IMR-90 (cell line): Measurements from ENCODE around the gene IL1B. TPM values are rescaled to one million over a fixed set of nuclear protein-coding genes. Genes with fewer than 3 reads are reported as not detected.

ENCODE experiments used
- ATAC-seq: fragments of 200-7000 bp; cut with Tn5 transposase; 2 replicates; pipeline ENCODE4 v1.9.1; 2020; ENCODE audit warnings: low read depth, mild to moderate bottlenecking, moderate library complexity
- BruUV-seq: library from RNA; stranded (reverse); fragments of 400-500 nt; replicated peaks from 2 replicates; lab custom pipeline; 2021; lab: Mats Ljungman, UMichigan
- CTCF ChIA-PET: fragments of 300-600 bp; formaldehyde crosslinking; extraction: SDS; loops from one replicate; lab custom pipeline; 2021; ENCODE audit warnings: antibody characterized with exemption; lab: Yijun Ruan, JAX
- POLR2A ChIA-PET: fragments of 300-600 bp; sonication (Branson Sonifier 250); formaldehyde crosslinking; loops from one replicate; lab custom pipeline; 2022; ENCODE audit warnings: antibody characterized with exemption; ENCODE audit not compliant: unreplicated experiment; lab: Charles Lee
- DNase-seq: peaks from one replicate; pipeline ENCODE4 v3.0.0; 2013
- H2AFZ ChIP-seq: replicated peaks from 2 replicates; pipeline ENCODE3; 2013; ENCODE audit warnings: low read length, mild to moderate bottlenecking; ENCODE audit not compliant: poor library complexity
- H2AK5ac ChIP-seq: 2 replicates; pipeline ENCODE4 v1.6.1; 2013; ENCODE audit warnings: low read depth, low read length, inconsistent platforms
- H2AK9ac ChIP-seq: replicated peaks from 2 replicates; pipeline ENCODE3; 2013; ENCODE audit warnings: mild to moderate bottlenecking, low read depth, low read length, moderate library complexity; ENCODE audit not compliant: poor library complexity
- H2BK120ac ChIP-seq: 2 replicates; pipeline ENCODE4 v1.6.1; 2013; ENCODE audit warnings: low read depth, low read length, inconsistent platforms
- H2BK15ac ChIP-seq: 3 replicates; pipeline ENCODE4 v1.6.1; 2013; ENCODE audit warnings: low read depth, low read length, inconsistent platforms
- H2BK20ac ChIP-seq: 2 replicates; pipeline ENCODE4 v1.6.1; 2013; ENCODE audit warnings: low read depth, mild to moderate bottlenecking, inconsistent platforms, low read length, moderate library complexity
- H2BK5ac ChIP-seq: 2 replicates; pipeline ENCODE4 v1.6.1; 2013; ENCODE audit warnings: mild to moderate bottlenecking, low read depth, low read length, inconsistent platforms; ENCODE audit not compliant: poor library complexity, severe bottlenecking
- H3K14ac ChIP-seq: replicated peaks from 2 replicates; pipeline ENCODE4 v1.6.1; 2013; ENCODE audit warnings: low read depth, low read length, inconsistent platforms
- H3K18ac ChIP-seq: 2 replicates; pipeline ENCODE4 v1.6.1; 2013; ENCODE audit warnings: low read depth, low read length, control low read depth
- H3K23ac ChIP-seq: 2 replicates; pipeline ENCODE4 v1.6.1; 2013; ENCODE audit warnings: low read depth, low read length, inconsistent platforms
- H3K27ac ChIP-seq: 2 replicates; pipeline ENCODE4 v1.5.1; 2013; ENCODE audit warnings: mild to moderate bottlenecking, control low read depth, low read length; ENCODE audit not compliant: insufficient read depth
- H3K27me3 ChIP-seq: 2 replicates; pipeline ENCODE4 v1.6.1; 2013; ENCODE audit warnings: low read length; ENCODE audit not compliant: control insufficient read depth, insufficient read depth
- H3K36me3 ChIP-seq: 2 replicates; pipeline ENCODE4 v1.6.1; 2013; ENCODE audit warnings: low read length, mixed read lengths; ENCODE audit not compliant: control insufficient read depth, insufficient read depth
- H3K4ac ChIP-seq: 2 replicates; pipeline ENCODE4 v1.6.1; 2013; ENCODE audit warnings: low read depth, low read length, inconsistent platforms
- H3K4me1 ChIP-seq: 2 replicates; pipeline ENCODE4 v1.6.1; 2013; ENCODE audit warnings: low read length, mixed read lengths; ENCODE audit not compliant: control insufficient read depth, insufficient read depth
- H3K4me2 ChIP-seq: 2 replicates; pipeline ENCODE4 v1.6.1; 2013; ENCODE audit warnings: low read depth, mild to moderate bottlenecking, control low read depth, low read length, moderate library complexity
- H3K4me3 ChIP-seq: 2 replicates; pipeline ENCODE4 v1.5.1; 2013; ENCODE audit warnings: low read depth, mild to moderate bottlenecking, control low read depth, low read length, moderate library complexity; ENCODE audit not compliant: insufficient read depth
- H3K56ac ChIP-seq: 2 replicates; pipeline ENCODE4 v1.6.1; 2013; ENCODE audit warnings: low read length, inconsistent platforms; ENCODE audit not compliant: insufficient read depth; ENCODE audit errors: extremely low read depth
- H3K79me1 ChIP-seq, 2 experiments: 2 replicates each; pipeline ENCODE4 v1.6.1; 2013; ENCODE audit warnings: low read length in 2 of 2, inconsistent platforms in 1 of 2, low read depth in 1 of 2
- H3K9ac ChIP-seq: 2 replicates; pipeline ENCODE4 v1.6.1; 2013; ENCODE audit warnings: low read depth, low read length, control low read depth
- H3K9me1 ChIP-seq: 2 replicates; pipeline ENCODE4 v1.6.1; 2013; ENCODE audit warnings: low read length, inconsistent platforms; ENCODE audit not compliant: insufficient read depth
- H3K9me3 ChIP-seq: 2 replicates; pipeline ENCODE4 v1.6.1; 2013; ENCODE audit warnings: low read length; ENCODE audit not compliant: control insufficient read depth, insufficient read depth
- H4K20me1 ChIP-seq: 2 replicates; pipeline ENCODE4 v1.6.1; 2013; ENCODE audit warnings: low read length, inconsistent platforms; ENCODE audit not compliant: insufficient read depth
- H4K5ac ChIP-seq: 2 replicates; pipeline ENCODE4 v1.6.1; 2013; ENCODE audit warnings: mild to moderate bottlenecking, low read depth, low read length, control low read depth
- H4K8ac ChIP-seq, 2 experiments: 2 replicates each; pipeline ENCODE4 v1.6.1; 2013; ENCODE audit warnings: low read depth in 2 of 2, low read length in 2 of 2, control low read depth in 1 of 2, inconsistent platforms in 1 of 2
- H4K91ac ChIP-seq: 2 replicates; pipeline ENCODE4 v1.6.1; 2013; ENCODE audit warnings: low read depth, low read length, inconsistent platforms; ENCODE audit not compliant: insufficient read depth
- CEBPB ChIP-seq: IDR thresholded peaks from 2 replicates; pipeline ENCODE4 v1.6.1; 2012; ENCODE audit warnings: low read depth, low read length, improper control_type of control experiment
- CTCF ChIP-seq: conservative IDR thresholded peaks from 2 replicates; pipeline ENCODE4 v1.5.1; 2012; ENCODE audit warnings: mild to moderate bottlenecking, low read depth, low read length, improper control_type of control experiment
- ELK1 ChIP-seq: fragments of 150-350 bp; IDR thresholded peaks from 2 replicates; pipeline ENCODE4 v1.6.1; 2016; ENCODE audit warnings: low read depth, mild to moderate bottlenecking, low read length, moderate library complexity, borderline replicate concordance
- FOS ChIP-seq: fragments of 150-350 bp; IDR thresholded peaks from 2 replicates; pipeline ENCODE4 v1.6.1; 2016; ENCODE audit warnings: low read depth, low read length
- MAZ ChIP-seq: IDR thresholded peaks from 2 replicates; pipeline ENCODE4 v1.6.1; 2012; ENCODE audit warnings: low read depth, mild to moderate bottlenecking, low read length, improper control_type of control experiment, moderate library complexity, borderline replicate concordance
- MXI1 ChIP-seq: IDR thresholded peaks from 2 replicates; pipeline ENCODE4 v1.6.1; 2012; ENCODE audit warnings: low read depth, mild to moderate bottlenecking, low read length, moderate library complexity, borderline replicate concordance
- RAD21 ChIP-seq: IDR thresholded peaks from 2 replicates; pipeline ENCODE4 v1.6.1; 2012; ENCODE audit warnings: low read length, improper control_type of control experiment
- RCOR1 ChIP-seq: IDR thresholded peaks from 2 replicates; pipeline ENCODE4 v1.6.1; 2012; ENCODE audit warnings: mild to moderate bottlenecking, low read length, improper control_type of control experiment; ENCODE audit not compliant: insufficient replicate concordance
- RFX5 ChIP-seq: IDR thresholded peaks from 2 replicates; pipeline ENCODE4 v1.8.0; 2012; ENCODE audit warnings: low read depth, mild to moderate bottlenecking, low read length, moderate library complexity
- SMC3 ChIP-seq: fragments of 150-350 bp; IDR thresholded peaks from 2 replicates; pipeline ENCODE4 v1.6.1; 2016; ENCODE audit warnings: low read depth, mild to moderate bottlenecking, antibody characterized with exemption, low read length, moderate library complexity
- USF2 ChIP-seq: fragments of 150-350 bp; IDR thresholded peaks from 2 replicates; pipeline ENCODE4 v1.6.1; 2017; ENCODE audit warnings: mild to moderate bottlenecking, antibody characterized with exemption, low read length, low read depth
- WGBS, 2 experiments: methylation state at CpG; one replicate each; pipeline versions ENCODE4 v1.1.5 to v1.1.7; 2013; ENCODE audit warnings: missing lambda C conversion rate in 2 of 2; ENCODE audit not compliant: insufficient read length in 1 of 2; ENCODE audit errors: extremely low coverage in 2 of 2; 5-methylcytosine and 5-hydroxymethylcytosine counted together
- dilution Hi-C: fragments of 300-500 bp; cut with HindIII; formaldehyde crosslinking; loops from one replicate; pipeline ENCODE4 v1.14.3; 2018; ENCODE audit warnings: low sequenced_read_pairs; ENCODE audit not compliant: unreplicated experiment
- in situ Hi-C: fragments of 300-500 bp; cut with MboI; formaldehyde crosslinking; loops from 3 replicates; pipeline ENCODE4 v1.14.3; 2019; ENCODE audit warnings: low sequenced_read_pairs, inconsistent platforms, mixed read lengths
- intact Hi-C: fragments of 100-400 bp; cut with micrococcal nuclease; formaldehyde crosslinking; loops from 2 replicates; pipeline ENCODE4 v1.10.0; 2022
- polyA plus RNA-seq, 3 experiments: library from polyadenylated mRNA; depleted of rRNA; stranded (reverse); fragments of >200 nt; gene quantifications; 2 replicates each; pipeline ENCODE4 v1.2.3, GENCODE V29; 2012; ENCODE audit warnings: low replicate concordance in 1 of 3
- total RNA-seq: library from RNA; depleted of rRNA; stranded (reverse); fragments of >200 nt; gene quantifications from 2 replicates; pipeline ENCODE4 v1.2.3, GENCODE V29; 2012

Gene IL1B
- total and polyA plus RNA-seq, 2 of the 4 experiments (the other 2 are of a cell fraction): 3.0 to 4.4 TPM

- intact Hi-C loops (no loop called here), in situ Hi-C loops (no loop called here)
- POLR2A ChIA-PET: interaction anchor here (0.7 kb wide), 1 partner anchor 55 kb away, joined by 5 read pairs; no protein-coding TSS in a partner anchor
These were observed 5.1 kb downstream of the IL1B start for GRCh38 chr2:112831513-112831845.

More at GRCh38 chr2:112831513-112831845, 5.1 kb downstream of the IL1B start:
- no peak overlapping the region for H2AK5ac ChIP-seq
- BruUV-seq: no TSS peak
- no peak overlapping the region for H2AK9ac ChIP-seq
- H3K4me1 ChIP-seq: peaks cover 6% of the 10 kb centered on the region; the same call in 1 of the 2 replicates
- peaks cover 0 to 5% of the 10 kb centered on the region in 2 experiments; a peak in 1 of 4 replicates for H3K79me1 ChIP-seq
- H3K56ac ChIP-seq: no peak overlapping the region
- dilution Hi-C loops: no loop called here
- WGBS, 2 experiments: 58% methylated on average over 2 of the region's 2 CpGs; no CpG with 5 or more reads in 1 of the 2 experiments
- TF ChIP-seq RAD21 (no peak), RCOR1 (no peak), USF2 (no peak), ELK1 (no peak), MAZ (no peak), MXI1 (no peak), SMC3 (no peak), FOS (no peak), RFX5 (no peak), CTCF (no peak), CEBPB (no peak)
- H2BK120ac ChIP-seq: no peak overlapping the region
- no peaks in the 10 kb centered on the region; the same call in 1 of the 2 replicates for H3K36me3 ChIP-seq
- H4K8ac ChIP-seq: no peak overlapping the region
- no peak overlapping the region for H3K23ac ChIP-seq
- no peak overlapping the region for H2BK20ac ChIP-seq
- no peak overlapping the region for H3K4me2 ChIP-seq
- no peak overlapping the region for H3K27ac ChIP-seq
- H2AFZ ChIP-seq: no peak overlapping the region
- H4K20me1 ChIP-seq: no peaks in the 10 kb centered on the region
- H3K18ac ChIP-seq: no peak overlapping the region
- no peak for ATAC-seq
- no peak for DNase-seq
- H4K5ac ChIP-seq: no peak overlapping the region
- H4K91ac ChIP-seq: no peak overlapping the region
- H3K4me3 ChIP-seq: no peak overlapping the region
- H3K4ac ChIP-seq: no peak overlapping the region
- CTCF ChIA-PET: interaction anchor here (0.5 kb wide), 1 partner anchor 13 kb away, joined by 4 read pairs; no protein-coding TSS in a partner anchor
- no peak overlapping the region for H3K14ac ChIP-seq
- H3K9me3 ChIP-seq: no peaks in the 10 kb centered on the region
- H3K9me1 ChIP-seq: no peaks in the 10 kb centered on the region
- no peaks in the 10 kb centered on the region for H3K27me3 ChIP-seq
- H3K9ac ChIP-seq: no peak overlapping the region
- no peak overlapping the region for H2BK15ac ChIP-seq
- no peak overlapping the region for H2BK5ac ChIP-seq
